Type B pancreatic cell (in vitro differentiated cells): ENCODE measurements around the gene LAMB4. TPM values are rescaled to one million over a fixed set of nuclear protein-coding genes. Genes with fewer than 3 reads are reported as not detected.

Experiments used
- DNase-seq: peaks from one replicate; pipeline ENCODE4 v3.0.0; 2021; ENCODE audit warnings: mixed read lengths; ENCODE audit not compliant: unreplicated experiment; ENCODE audit errors: extremely low spot score
- H3K27ac Mint-ChIP-seq: 2 replicates; pipeline ENCODE4 v1.8.0; 2021; ENCODE audit warnings: mild to moderate bottlenecking, mixed read lengths
- H3K27me3 Mint-ChIP-seq: 2 replicates; pipeline ENCODE4 v1.8.0; 2021; ENCODE audit warnings: mixed read lengths
- H3K36me3 Mint-ChIP-seq: 2 replicates; pipeline ENCODE4 v1.8.0; 2021; ENCODE audit warnings: mixed read lengths
- H3K4me1 Mint-ChIP-seq: one replicate; pipeline ENCODE4 v1.8.0; 2021; ENCODE audit warnings: mixed read lengths; ENCODE audit not compliant: unreplicated experiment
- H3K4me3 Mint-ChIP-seq: 2 replicates; pipeline ENCODE4 v1.8.0; 2021; ENCODE audit warnings: mild to moderate bottlenecking, mixed read lengths
- H3K9me3 Mint-ChIP-seq: 2 replicates; pipeline ENCODE4 v1.8.0; 2021; ENCODE audit warnings: mixed read lengths
- CTCF ChIP-seq: fragments of 200-600 bp; sonication (generic); conservative IDR thresholded peaks from 2 replicates; pipeline ENCODE4 v1.5.0; 2021; ENCODE audit warnings: antibody characterized with exemption, mild to moderate bottlenecking
- total RNA-seq: library from RNA; stranded (reverse); gene quantifications from 2 replicates; pipeline ENCODE4 v1.2.1, GENCODE V29; 2021; ENCODE audit warnings: low replicate concordance

Gene LAMB4
- total RNA-seq, 1 donor from 2014 or later = 1.3 TPM

GRCh38 chr7:108029034-108029433 lies 101.1 kb downstream of the LAMB4 start:
- Mint-ChIP-seq H3K36me3 (no peaks in the 10 kb centered on the region), H3K27me3 (peaks cover 6% of the 10 kb centered on the region), H3K9me3 (no peaks in the 10 kb centered on the region), H3K4me1 (peaks cover 5% of the 10 kb centered on the region), H3K27ac (no peak overlapping the region), H3K4me3 (no peak overlapping the region)
- TF ChIP-seq CTCF = no peak
- DNase-seq = no peak

GRCh38 chr7:108028111-108028510 lies 102.0 kb downstream of the LAMB4 start:
- no peak for TF ChIP-seq CTCF
- no peak overlapping the region for H3K4me3 Mint-ChIP-seq
- H3K27me3 Mint-ChIP-seq = peaks cover 6% of the 10 kb centered on the region
- DNase-seq = no peak
- no peaks in the 10 kb centered on the region for H3K9me3 Mint-ChIP-seq
- H3K36me3 Mint-ChIP-seq = no peaks in the 10 kb centered on the region
- no peak overlapping the region for H3K27ac Mint-ChIP-seq
- H3K4me1 Mint-ChIP-seq = peaks cover 5% of the 10 kb centered on the region

GRCh38 chr7:108027239-108027638 lies 102.9 kb downstream of the LAMB4 start:
- Mint-ChIP-seq H3K27me3 (peaks cover 6% of the 10 kb centered on the region), H3K9me3 (no peaks in the 10 kb centered on the region), H3K36me3 (no peaks in the 10 kb centered on the region), H3K4me1 (peaks cover 5% of the 10 kb centered on the region), H3K4me3 (no peak overlapping the region), H3K27ac (no peak overlapping the region)
- DNase-seq = no peak
- TF ChIP-seq CTCF = no peak

GRCh38 chr7:108026647-108027046 lies 103.5 kb downstream of the LAMB4 start:
- no peak overlapping the region for H3K4me3 Mint-ChIP-seq
- no peaks in the 10 kb centered on the region for H3K36me3 Mint-ChIP-seq
- no peak overlapping the region for H3K27ac Mint-ChIP-seq
- TF ChIP-seq CTCF = no peak
- no peak for DNase-seq
- no peaks in the 10 kb centered on the region for H3K9me3 Mint-ChIP-seq
- peaks cover 5% of the 10 kb centered on the region for H3K4me1 Mint-ChIP-seq
- H3K27me3 Mint-ChIP-seq = peaks cover 6% of the 10 kb centered on the region

- Mint-ChIP-seq H3K27me3 (peaks cover 6% of the 10 kb centered on the region), H3K27ac (no peak overlapping the region), H3K36me3 (no peaks in the 10 kb centered on the region), H3K4me1 (peaks cover 5% of the 10 kb centered on the region), H3K4me3 (no peak overlapping the region), H3K9me3 (no peaks in the 10 kb centered on the region)
- TF ChIP-seq CTCF = no peak
- no peak for DNase-seq
Observed at GRCh38 chr7:108026116-108026515, 104.0 kb downstream of the LAMB4 start.

GRCh38 chr7:108024538-108024937 lies 105.6 kb downstream of the LAMB4 start:
- TF ChIP-seq CTCF = no peak
- H3K27me3 Mint-ChIP-seq = peaks cover 6% of the 10 kb centered on the region
- H3K9me3 Mint-ChIP-seq = no peaks in the 10 kb centered on the region
- no peak overlapping the region for H3K27ac Mint-ChIP-seq
- H3K36me3 Mint-ChIP-seq = no peaks in the 10 kb centered on the region
- H3K4me3 Mint-ChIP-seq = no peak overlapping the region
- DNase-seq = no peak
- H3K4me1 Mint-ChIP-seq = peaks cover 8% of the 10 kb centered on the region
